Activated T-helper 17 cell treated with anti-CD3 and anti-CD28 coated beads, Interleukin-2, amount 50 U/mL, for 72 hours (primary cell): ENCODE data around the gene MYBPHL. TPM values are rescaled to one million over a fixed set of nuclear protein-coding genes. Genes with fewer than 3 reads are reported as not detected.

Experiments
- ATAC-seq: fragments of 150-1000 bp; cut with Tn5 transposase; replicated peaks from 2 replicates; pipeline ENCODE4 v1.10.0; 2021; ENCODE audit warnings: mild to moderate bottlenecking, moderate library complexity
- H3K27ac Mint-ChIP-seq: one replicate; pipeline ENCODE4 v1.8.0; 2022; ENCODE audit warnings: mixed read lengths
- H3K27me3 Mint-ChIP-seq: one replicate; pipeline ENCODE4 v1.8.0; 2022; ENCODE audit warnings: mixed read lengths
- H3K36me3 Mint-ChIP-seq: one replicate; pipeline ENCODE4 v1.8.0; 2022; ENCODE audit warnings: low read depth, mild to moderate bottlenecking, mixed read lengths
- H3K4me1 Mint-ChIP-seq: one replicate; pipeline ENCODE4 v1.8.0; 2022; ENCODE audit warnings: mixed read lengths
- H3K4me3 Mint-ChIP-seq: one replicate; pipeline ENCODE4 v1.8.0; 2022; ENCODE audit warnings: mild to moderate bottlenecking, mixed read lengths
- H3K9me3 Mint-ChIP-seq: one replicate; pipeline ENCODE4 v1.8.0; 2022; ENCODE audit warnings: mixed read lengths
- total RNA-seq, 2 donors: library from RNA; stranded (reverse); gene quantifications; one replicate each; pipeline ENCODE4 v1.2.3, GENCODE V29; 2022

Gene MYBPHL
- total RNA-seq: not detected

GRCh38 chr1:109306832-109307273 lies at the start of gene MYBPHL:
TSS of gene MYBPHL (minus strand) at chr1:109307011. CDS start at chr1:109306991, 20 bp downstream.
- H3K4me3 Mint-ChIP-seq: no peak within 1 kb of the TSS
- H3K27me3 Mint-ChIP-seq: peaks cover 10% of the 10 kb centered on the region
- no peak for ATAC-seq
- no peak within 1 kb of the TSS for H3K27ac Mint-ChIP-seq
- no peaks in the 10 kb centered on the region for H3K36me3 Mint-ChIP-seq
- H3K4me1 Mint-ChIP-seq: no peaks in the 10 kb centered on the region
- no peaks in the 10 kb centered on the region for H3K9me3 Mint-ChIP-seq

GRCh38 chr1:109356505-109356904 lies 49.7 kb upstream of the MYBPHL start:
- H3K27me3 Mint-ChIP-seq: no peaks in the 10 kb centered on the region
- H3K27ac Mint-ChIP-seq: no peak overlapping the region
- no peak for ATAC-seq
- no peak overlapping the region for H3K4me3 Mint-ChIP-seq
- H3K9me3 Mint-ChIP-seq: no peaks in the 10 kb centered on the region
- H3K4me1 Mint-ChIP-seq: no peaks in the 10 kb centered on the region
- H3K36me3 Mint-ChIP-seq: no peaks in the 10 kb centered on the region

- Mint-ChIP-seq H3K36me3 (no peaks in the 10 kb centered on the region), H3K27ac (no peak overlapping the region), H3K4me3 (no peak overlapping the region), H3K4me1 (no peaks in the 10 kb centered on the region), H3K27me3 (no peaks in the 10 kb centered on the region), H3K9me3 (no peaks in the 10 kb centered on the region)
- no peak for ATAC-seq
Observed at GRCh38 chr1:109354929-109355328, 48.1 kb upstream of the MYBPHL start.

- Mint-ChIP-seq H3K27me3 (peaks cover 6% of the 10 kb centered on the region), H3K9me3 (no peaks in the 10 kb centered on the region), H3K4me3 (no peak overlapping the region), H3K36me3 (no peaks in the 10 kb centered on the region), H3K4me1 (no peaks in the 10 kb centered on the region), H3K27ac (no peak overlapping the region)
- ATAC-seq: no peak
Observed at GRCh38 chr1:109351457-109351856, 44.6 kb upstream of the MYBPHL start.

GRCh38 chr1:109350655-109351054 lies 43.8 kb upstream of the MYBPHL start:
- ATAC-seq: no peak
- H3K4me3 Mint-ChIP-seq: no peak overlapping the region
- H3K9me3 Mint-ChIP-seq: no peaks in the 10 kb centered on the region
- no peaks in the 10 kb centered on the region for H3K36me3 Mint-ChIP-seq
- no peaks in the 10 kb centered on the region for H3K4me1 Mint-ChIP-seq
- H3K27me3 Mint-ChIP-seq: peaks cover 7% of the 10 kb centered on the region
- no peak overlapping the region for H3K27ac Mint-ChIP-seq

- H3K4me1 Mint-ChIP-seq: no peaks in the 10 kb centered on the region
- H3K27me3 Mint-ChIP-seq: peaks cover 9% of the 10 kb centered on the region
- H3K36me3 Mint-ChIP-seq: no peaks in the 10 kb centered on the region
- ATAC-seq: no peak
- H3K9me3 Mint-ChIP-seq: no peaks in the 10 kb centered on the region
- no peak overlapping the region for H3K4me3 Mint-ChIP-seq
- H3K27ac Mint-ChIP-seq: no peak overlapping the region
Observed at GRCh38 chr1:109350182-109350581, 43.4 kb upstream of the MYBPHL start.

- Mint-ChIP-seq H3K27ac (no peak overlapping the region), H3K9me3 (no peaks in the 10 kb centered on the region), H3K4me1 (no peaks in the 10 kb centered on the region), H3K27me3 (peaks cover 20% of the 10 kb centered on the region), H3K4me3 (no peak overlapping the region), H3K36me3 (no peaks in the 10 kb centered on the region)
- no peak for ATAC-seq
Observed at GRCh38 chr1:109347511-109347910, 40.7 kb upstream of the MYBPHL start.

GRCh38 chr1:109341944-109342930 lies 35.4 kb upstream of the MYBPHL start:
- Mint-ChIP-seq H3K9me3 (no peaks in the 10 kb centered on the region), H3K4me1 (no peaks in the 10 kb centered on the region), H3K27me3 (peaks cover 22% of the 10 kb centered on the region), H3K27ac (no peak overlapping the region), H3K36me3 (no peaks in the 10 kb centered on the region), H3K4me3 (no peak overlapping the region)
- ATAC-seq: no peak

- H3K4me3 Mint-ChIP-seq: no peak overlapping the region
- no peak overlapping the region for H3K27ac Mint-ChIP-seq
- no peaks in the 10 kb centered on the region for H3K4me1 Mint-ChIP-seq
- H3K27me3 Mint-ChIP-seq: peaks cover 7% of the 10 kb centered on the region
- H3K36me3 Mint-ChIP-seq: no peaks in the 10 kb centered on the region
- H3K9me3 Mint-ChIP-seq: no peaks in the 10 kb centered on the region
- no peak for ATAC-seq
Observed at GRCh38 chr1:109338608-109339007, 31.8 kb upstream of the MYBPHL start.

GRCh38 chr1:109338091-109338490 lies 31.3 kb upstream of the MYBPHL start:
- Mint-ChIP-seq H3K9me3 (no peaks in the 10 kb centered on the region), H3K4me3 (no peak overlapping the region), H3K27me3 (peaks cover 3% of the 10 kb centered on the region), H3K36me3 (no peaks in the 10 kb centered on the region), H3K4me1 (no peaks in the 10 kb centered on the region), H3K27ac (no peak overlapping the region)
- no peak for ATAC-seq

GRCh38 chr1:109335091-109335490 lies 28.3 kb upstream of the MYBPHL start:
- Mint-ChIP-seq H3K4me1 (no peaks in the 10 kb centered on the region), H3K9me3 (no peaks in the 10 kb centered on the region), H3K36me3 (no peaks in the 10 kb centered on the region), H3K4me3 (no peak overlapping the region), H3K27me3 (no peaks in the 10 kb centered on the region), H3K27ac (no peak overlapping the region)
- no peak for ATAC-seq

- no peak for ATAC-seq
- Mint-ChIP-seq H3K36me3 (no peaks in the 10 kb centered on the region), H3K9me3 (no peaks in the 10 kb centered on the region), H3K27me3 (peaks cover 7% of the 10 kb centered on the region), H3K27ac (no peak overlapping the region), H3K4me1 (no peaks in the 10 kb centered on the region), H3K4me3 (no peak overlapping the region)
Observed at GRCh38 chr1:109331113-109331512, 24.3 kb upstream of the MYBPHL start.

GRCh38 chr1:109327285-109327684 lies 20.5 kb upstream of the MYBPHL start:
- H3K4me3 Mint-ChIP-seq: no peak overlapping the region
- no peak overlapping the region for H3K27ac Mint-ChIP-seq
- no peak for ATAC-seq
- no peaks in the 10 kb centered on the region for H3K9me3 Mint-ChIP-seq
- H3K27me3 Mint-ChIP-seq: peaks cover 7% of the 10 kb centered on the region
- H3K4me1 Mint-ChIP-seq: no peaks in the 10 kb centered on the region
- H3K36me3 Mint-ChIP-seq: no peaks in the 10 kb centered on the region

- Mint-ChIP-seq H3K9me3 (no peaks in the 10 kb centered on the region), H3K36me3 (no peaks in the 10 kb centered on the region), H3K4me3 (no peak overlapping the region), H3K27me3 (peaks cover 12% of the 10 kb centered on the region), H3K27ac (no peak overlapping the region), H3K4me1 (no peaks in the 10 kb centered on the region)
- no peak for ATAC-seq
Observed at GRCh38 chr1:109322974-109323373, 16.2 kb upstream of the MYBPHL start.

GRCh38 chr1:109319114-109319513 lies 12.3 kb upstream of the MYBPHL start:
- Mint-ChIP-seq H3K4me1 (no peaks in the 10 kb centered on the region), H3K27ac (no peak overlapping the region), H3K9me3 (no peaks in the 10 kb centered on the region), H3K36me3 (no peaks in the 10 kb centered on the region), H3K4me3 (no peak overlapping the region), H3K27me3 (peaks cover 9% of the 10 kb centered on the region)
- ATAC-seq: no peak
